Left renal cortex interstitium (tissue), 4 donors: ENCODE results near the gene ABHD12B. TPM values are rescaled to one million over a fixed set of nuclear protein-coding genes. Genes with fewer than 3 reads are reported as not detected.

Experiments
- polyA plus RNA-seq, 4 donors: library from polyadenylated mRNA; unstranded; fragments of 120-200 nt; gene quantifications; one replicate each; pipeline ENCODE4 v1.2.1, GENCODE V29; 2013; ENCODE audit not compliant: insufficient read length in 4 of 4

The ABHD12B gene
- polyA plus RNA-seq, 4 donors, result 0.35 to 1.2 (median 0.73) TPM

Other genes with a start within 250 kb of the ABHD12B start
- 10 to 100 TPM; 34.7 to 44.6 (median 39.7) TPM for gene SAV1, start 203.7 kb upstream of the ABHD12B start, polyA plus RNA-seq
- 10 to 100 TPM; 27.3 to 39.7 (median 33.6) TPM for gene NIN, start 40.9 kb upstream of the ABHD12B start, polyA plus RNA-seq
- 10 to 100 TPM; 16.3 to 23.0 (median 19.3) TPM for gene PYGL, start 72.4 kb downstream of the ABHD12B start, polyA plus RNA-seq
- gene TRIM9, start 223.1 kb downstream of the ABHD12B start, polyA plus RNA-seq, result 1 to 10 TPM; 1.0 to 3.2 (median 2.4) TPM